Activated CD8-positive, alpha-beta memory T cell treated with anti-CD3 and anti-CD28 coated beads, Interleukin-2, amount 50 U/mL, for 4 hours (primary cell): ENCODE measurements around the gene RAB9B.
"Not testable (repeated sequence)": the region's sequence is repeated elsewhere in the genome, so short reads cannot be mapped to it uniquely, and the experiment has no call there.

Source experiments
- DNase-seq: peaks from one replicate; pipeline ENCODE4 v3.0.0-alpha.2; 2020

Gene RAB9B

DNA sequence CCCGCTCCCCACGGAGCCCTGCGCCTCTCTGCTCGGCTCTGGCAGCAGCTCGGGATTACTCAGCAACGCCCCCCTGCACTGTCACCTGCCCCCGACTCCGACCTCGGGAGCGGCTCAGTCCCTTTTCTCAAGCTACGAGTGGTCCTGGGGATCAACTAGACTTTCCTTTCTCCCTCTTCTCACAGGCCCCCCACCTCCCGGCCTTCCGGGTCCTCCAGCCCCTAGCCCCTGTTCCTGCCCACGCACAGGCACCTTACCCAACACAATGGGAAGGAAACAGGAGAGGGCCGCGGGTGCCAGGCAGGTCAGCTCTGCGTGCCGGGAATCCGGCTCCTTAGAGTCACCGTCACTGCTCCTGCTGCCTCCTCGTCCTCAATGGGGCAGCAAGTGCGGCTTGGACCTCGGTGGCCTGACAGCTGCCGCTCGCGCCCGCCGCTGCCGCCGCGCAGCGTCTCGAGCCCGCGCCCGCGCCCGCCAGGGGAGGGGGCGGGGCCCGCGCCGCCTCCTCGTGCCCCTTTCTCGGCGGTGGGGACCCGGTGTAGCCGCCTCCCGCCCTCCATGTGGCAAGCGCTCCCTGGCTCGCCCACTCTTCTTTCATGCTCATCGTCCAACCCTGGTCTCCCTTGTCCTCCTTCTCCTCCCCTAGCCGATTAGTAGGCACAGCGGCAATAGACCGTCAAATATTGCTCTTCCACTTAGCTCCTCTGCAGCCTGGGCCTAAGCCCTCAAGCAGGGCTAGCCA is at the start of gene RAB9B:
Gene RAB9B (minus strand): TSS at position 455 of the 742 bp plus-strand sequence. CDS start 6,473 bp downstream, outside the sequence.
- peak; percentile 68 for DNase-seq

- no peak for DNase-seq
These were observed 47.3 kb upstream of the RAB9B start for GRCh38 chrX:103879339-103879738.

- no peak for DNase-seq
These were observed 46.5 kb upstream of the RAB9B start for GRCh38 chrX:103878466-103879122.

- no peak for DNase-seq
These were observed 45.5 kb upstream of the RAB9B start for GRCh38 chrX:103877571-103877970.

DNA sequence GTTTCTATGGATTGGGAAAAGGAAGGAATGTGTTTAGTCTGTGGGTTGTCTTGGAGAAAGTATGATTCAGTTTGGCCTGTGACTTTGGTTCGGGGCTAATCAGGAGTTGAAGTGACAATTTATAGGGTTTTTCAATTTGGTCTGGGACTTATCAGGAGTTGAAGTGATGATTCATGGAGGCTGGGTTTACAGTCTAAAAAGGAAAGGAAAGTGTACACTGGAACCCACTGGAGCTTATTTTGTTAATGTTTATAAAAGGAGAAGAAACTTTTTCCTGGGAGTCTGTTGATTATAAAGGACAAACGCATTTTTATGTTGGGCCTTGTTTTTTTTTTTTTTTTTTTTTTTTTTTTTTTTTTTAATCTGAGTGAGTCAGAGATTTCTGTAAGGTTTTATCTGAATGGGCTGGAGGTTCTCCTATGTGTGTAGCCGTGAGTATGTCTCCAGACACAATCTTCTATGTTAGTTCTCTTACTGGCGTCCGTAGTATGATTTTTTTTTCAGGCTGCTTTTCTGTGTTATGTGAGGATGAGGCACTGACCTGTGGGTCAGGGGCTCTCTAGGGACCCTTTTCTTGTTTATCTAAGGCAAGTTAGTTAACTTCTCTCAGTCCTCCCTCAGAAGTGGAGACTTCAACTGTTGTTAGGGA is 33.0 kb upstream of the RAB9B start:
- DNase-seq = no peak

GRCh38 chrX:103864149-103864548 is 32.1 kb upstream of the RAB9B start:
- no peak for DNase-seq

GRCh38 chrX:103861200-103861599 is 29.1 kb upstream of the RAB9B start:
- no peak for DNase-seq

DNA sequence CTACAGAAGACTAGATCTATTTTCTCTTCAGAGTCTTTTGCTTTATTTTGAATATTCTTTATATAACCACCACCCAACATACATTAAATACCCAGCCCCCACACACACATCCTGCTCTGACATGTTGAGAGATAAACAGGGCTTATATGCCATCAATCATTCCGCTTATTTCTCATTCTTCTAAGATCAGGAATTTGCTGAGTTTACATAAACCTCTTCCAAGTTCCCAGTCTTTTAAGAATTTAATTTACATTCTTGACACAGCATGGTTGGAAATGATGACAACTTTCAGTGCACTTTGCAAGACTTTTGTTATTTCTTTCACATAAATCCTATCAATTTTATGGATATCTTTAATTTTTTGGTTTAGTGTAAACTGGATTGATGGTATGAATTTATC is 17.5 kb upstream of the RAB9B start:
- no peak for DNase-seq

- DNase-seq = no peak
These were observed 15.3 kb upstream of the RAB9B start for GRCh38 chrX:103847174-103847870.

GRCh38 chrX:103846386-103846785 is 14.3 kb upstream of the RAB9B start:
- DNase-seq = no peak

- DNase-seq = peak; percentile 38
These were observed 13.2 kb upstream of the RAB9B start for GRCh38 chrX:103845165-103845653.

GRCh38 chrX:103839404-103839803 is 7.3 kb upstream of the RAB9B start:
- DNase-seq = no peak

GRCh38 chrX:103831342-103831802 is 685 bp downstream of the RAB9B start:
- DNase-seq = no peak

GRCh38 chrX:103830848-103831247 is 1.2 kb downstream of the RAB9B start:
- DNase-seq = no peak

DNA sequence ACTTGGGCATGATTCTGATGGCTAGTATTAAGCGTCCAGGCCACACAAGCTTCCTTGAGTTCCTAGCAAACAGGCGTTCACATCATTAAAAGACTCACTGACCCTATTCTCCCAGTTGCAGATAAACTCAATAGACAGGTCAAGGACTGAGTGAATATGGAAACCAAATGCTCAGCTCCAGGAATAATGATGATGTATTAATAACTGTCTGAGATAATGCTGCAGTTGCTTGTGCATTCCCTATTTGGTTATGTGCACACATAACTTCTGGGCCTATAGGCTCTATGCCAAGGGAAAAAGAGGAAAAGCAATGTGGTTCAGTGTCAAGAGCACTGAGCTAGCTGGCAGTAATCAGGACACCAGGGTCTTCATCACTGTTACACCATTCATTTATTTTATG is 3.5 kb downstream of the RAB9B start:
- DNase-seq = no peak

DNA sequence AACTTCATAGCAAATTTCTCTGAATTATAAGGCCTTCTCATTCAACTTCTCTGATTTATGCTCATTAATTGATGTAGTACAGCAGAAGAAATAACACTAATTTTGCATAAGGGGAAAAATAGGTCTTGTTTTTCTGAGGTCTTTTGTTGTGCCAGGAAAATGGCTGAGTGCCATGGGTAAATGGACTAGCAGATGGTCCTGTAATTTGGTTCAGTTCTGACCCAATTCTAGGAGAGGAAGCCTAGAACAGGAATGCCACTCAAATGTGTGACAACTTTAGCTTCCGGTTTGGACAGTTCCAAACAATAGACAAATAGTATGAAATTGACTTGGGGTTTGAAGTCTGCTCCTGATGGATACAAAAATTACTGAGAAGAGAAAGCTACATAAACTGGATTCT is 6.2 kb downstream of the RAB9B start:
- no peak for DNase-seq

GRCh38 chrX:103823591-103823990 is 8.5 kb downstream of the RAB9B start:
- DNase-seq = no peak

- not testable (repeated sequence) for DNase-seq
These were observed 11.3 kb downstream of the RAB9B start for GRCh38 chrX:103820802-103821201.

- no peak for DNase-seq
These were observed 13.0 kb downstream of the RAB9B start for GRCh38 chrX:103818842-103819619.

- DNase-seq = no peak
These were observed 14.6 kb downstream of the RAB9B start for GRCh38 chrX:103817502-103817901.

DNA sequence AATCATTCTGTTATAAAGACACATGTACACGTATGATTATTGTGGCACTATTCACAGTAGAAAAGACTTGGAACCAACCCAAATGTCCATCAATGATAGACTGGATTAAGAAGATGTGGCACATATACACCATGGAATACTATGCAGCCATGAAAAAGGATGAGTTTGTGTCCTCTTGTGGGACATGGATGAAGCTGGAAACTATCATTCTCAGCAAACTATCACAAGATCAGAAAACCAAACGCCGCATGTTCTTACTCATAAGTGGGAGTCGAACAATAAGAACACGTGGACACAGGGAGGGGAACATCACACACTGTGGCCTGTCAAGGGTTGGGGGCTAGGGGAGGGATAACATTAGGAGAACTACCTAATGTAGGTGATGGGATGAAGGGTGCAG is 15.0 kb downstream of the RAB9B start:
- not testable (repeated sequence) for DNase-seq

GRCh38 chrX:103811858-103812257 is 20.2 kb downstream of the RAB9B start:
- no peak for DNase-seq
